Erythroblast (primary cell): ENCODE measurements around the gene OSBPL3.

Experiments
- GATA1 ChIP-seq: IDR thresholded peaks from 2 replicates; pipeline ENCODE4 v1.6.1; 2011; ENCODE audit warnings: low read depth, mild to moderate bottlenecking, control low read depth, low read length, moderate library complexity
- POLR2A ChIP-seq: IDR thresholded peaks from 2 replicates; pipeline ENCODE4 v1.6.1; 2011; ENCODE audit warnings: mild to moderate bottlenecking, low read length

DNA sequence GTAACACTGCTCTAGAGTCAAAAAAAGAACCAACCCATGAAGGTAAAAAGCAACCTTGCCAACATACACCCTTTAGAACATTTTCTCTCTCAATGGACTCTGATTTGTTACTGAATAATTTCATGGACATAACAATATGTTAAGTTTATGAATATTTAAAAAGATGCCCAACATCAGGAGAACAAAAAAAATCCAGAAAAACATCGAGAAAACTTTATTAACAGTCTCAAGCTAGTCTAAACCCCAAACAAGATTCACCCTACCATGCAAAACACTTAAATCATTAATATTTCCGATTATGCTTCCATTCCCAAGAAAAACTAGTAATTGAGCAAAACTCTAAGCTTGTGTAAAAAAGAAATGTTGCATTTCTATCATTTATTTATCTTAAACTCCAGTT is 46.7 kb downstream of the OSBPL3 start:
- TF ChIP-seq POLR2A: no peak
- TF ChIP-seq GATA1: no peak
